ENCODE results near the gene SOX11. TPM values are rescaled to one million over a fixed set of nuclear protein-coding genes. Genes with fewer than 3 reads are reported as not detected.
A peak's percentile ranks its signal among the peaks of the same experiment; 100 is the strongest.

SOX11 gene
- total and polyA plus RNA-seq, 4 experiments from 2014 or later: not detected

GRCh38 chr2:5683471-5683870 lies 8.7 kb upstream of the SOX11 start:
- Histone ChIP-seq H3K9me3 (ENCODE audit: control insufficient read depth in 1 of 2, low read length in 2 of 2) (no peaks in the 10 kb centered on the region), H3K4me1 (ENCODE audit: insufficient read depth, low read length) (no peaks in the 10 kb centered on the region), H3K27me3 (ENCODE audit: insufficient read depth, low read length) (no peaks in the 10 kb centered on the region), H3K36me3 (ENCODE audit: insufficient read depth, low read length) (no peaks in the 10 kb centered on the region), H3K4me3 (ENCODE audit: low read length in 2 of 2) (no peak overlapping the region), H3K27ac (ENCODE audit: low read depth, low read length) (no peak overlapping the region)
- no peak for DNase-seq
- Mint-ChIP-seq H3K4me1 (no peaks in the 10 kb centered on the region), H3K4me3 (no peak overlapping the region), H3K36me3 (no peaks in the 10 kb centered on the region), H3K27me3 (peaks cover 2 to 3% of the 10 kb centered on the region in 2 donors), H3K27ac (no peak overlapping the region), H3K9me3 (peaks cover 0 to 18% (median 4%) of the 10 kb centered on the region in 8 donors)
- ChIA-PET POLR2A (ENCODE audit: partially characterized antibody) (no interaction called here), CTCF (ENCODE audit: partially characterized antibody) (no interaction called here)
- intact Hi-C loops (cut with micrococcal nuclease): no loop called here

- Histone ChIP-seq H3K27me3 (ENCODE audit: insufficient read depth, low read length) (no peaks in the 10 kb centered on the region), H3K36me3 (ENCODE audit: insufficient read depth, low read length) (no peaks in the 10 kb centered on the region), H3K27ac (ENCODE audit: low read depth, low read length) (no peak overlapping the region), H3K4me3 (ENCODE audit: low read length in 2 of 2) (no peak overlapping the region), H3K4me1 (ENCODE audit: insufficient read depth, low read length) (no peaks in the 10 kb centered on the region), H3K9me3 (ENCODE audit: control insufficient read depth in 1 of 2, low read length in 2 of 2) (no peaks in the 10 kb centered on the region)
- peaks cover 7 to 13% of the 10 kb centered on the region in 2 donors for H3K27me3 Mint-ChIP-seq
- no peaks in the 10 kb centered on the region for H3K36me3 Mint-ChIP-seq
- ChIA-PET CTCF (ENCODE audit: partially characterized antibody) (no interaction called here), POLR2A (ENCODE audit: partially characterized antibody) (no interaction called here)
- H3K9me3 Mint-ChIP-seq: peaks cover 0 to 14% (median 4%) of the 10 kb centered on the region in 8 donors
- H3K27ac Mint-ChIP-seq: no peak overlapping the region
- H3K4me1 Mint-ChIP-seq: no peaks in the 10 kb centered on the region
- H3K4me3 Mint-ChIP-seq: no peak overlapping the region
- intact Hi-C loops (cut with micrococcal nuclease): no loop called here
- no peak for DNase-seq
Measured at GRCh38 chr2:5685225-5685624, 7.0 kb upstream of the SOX11 start.

GRCh38 chr2:5686068-5686467 lies 6.1 kb upstream of the SOX11 start:
- Mint-ChIP-seq H3K27ac (no peak overlapping the region), H3K27me3 (peaks cover 15 to 21% of the 10 kb centered on the region in 2 donors), H3K4me3 (no peak overlapping the region), H3K9me3 (peaks cover 0 to 17% (median 5%) of the 10 kb centered on the region in 8 donors), H3K4me1 (peaks cover 0 to 6% (median 2%) of the 10 kb centered on the region in 4 donors), H3K36me3 (peaks cover 0 to 4% of the 10 kb centered on the region in 2 donors)
- ChIA-PET CTCF (ENCODE audit: partially characterized antibody) (no interaction called here), POLR2A (ENCODE audit: partially characterized antibody) (no interaction called here)
- intact Hi-C loops (cut with micrococcal nuclease): no loop called here
- no peaks in the 10 kb centered on the region for H3K4me1 ChIP-seq (ENCODE audit: insufficient read depth, low read length)
- H3K4me3 ChIP-seq (ENCODE audit: low read length in 2 of 2): no peak overlapping the region
- H3K27ac ChIP-seq (ENCODE audit: low read depth, low read length): no peak overlapping the region
- no peak for DNase-seq
- no peaks in the 10 kb centered on the region for H3K9me3 ChIP-seq (ENCODE audit: control insufficient read depth in 1 of 2, low read length in 2 of 2)
- H3K36me3 ChIP-seq (ENCODE audit: insufficient read depth, low read length): no peaks in the 10 kb centered on the region
- H3K27me3 ChIP-seq (ENCODE audit: insufficient read depth, low read length): no peaks in the 10 kb centered on the region

- DNase-seq: no peak
- Histone ChIP-seq H3K4me1 (ENCODE audit: insufficient read depth, low read length) (no peaks in the 10 kb centered on the region), H3K27ac (ENCODE audit: low read depth, low read length) (no peak overlapping the region), H3K9me3 (ENCODE audit: control insufficient read depth in 1 of 2, low read length in 2 of 2) (no peaks in the 10 kb centered on the region), H3K27me3 (ENCODE audit: insufficient read depth, low read length) (no peaks in the 10 kb centered on the region), H3K4me3 (ENCODE audit: low read length in 2 of 2) (no peak overlapping the region), H3K36me3 (ENCODE audit: insufficient read depth, low read length) (no peaks in the 10 kb centered on the region)
- Mint-ChIP-seq H3K27me3 (peaks cover 15 to 21% of the 10 kb centered on the region in 2 donors), H3K4me3 (no peak overlapping the region), H3K27ac (no peak overlapping the region), H3K36me3 (peaks cover 0 to 4% of the 10 kb centered on the region in 2 donors), H3K4me1 (peaks cover 0 to 6% (median 2%) of the 10 kb centered on the region in 4 donors), H3K9me3 (peaks cover 0 to 16% (median 4%) of the 10 kb centered on the region in 8 donors)
- CTCF ChIA-PET (ENCODE audit: partially characterized antibody): no interaction called here
- intact Hi-C loops (cut with micrococcal nuclease): no loop called here
- POLR2A ChIA-PET (ENCODE audit: partially characterized antibody): no interaction called here
Measured at GRCh38 chr2:5686536-5686935, 5.6 kb upstream of the SOX11 start.

GRCh38 chr2:5689750-5690149 lies 2.4 kb upstream of the SOX11 start:
- H3K4me3 ChIP-seq (ENCODE audit: low read length in 2 of 2): no peak overlapping the region
- no peaks in the 10 kb centered on the region for H3K36me3 ChIP-seq (ENCODE audit: insufficient read depth, low read length)
- Mint-ChIP-seq H3K27ac (no peak overlapping the region), H3K36me3 (peaks cover 0 to 4% of the 10 kb centered on the region in 2 donors), H3K4me3 (no peak overlapping the region), H3K27me3 (peaks cover 23 to 27% of the 10 kb centered on the region in 2 donors), H3K4me1 (peaks cover 2 to 10% (median 6%) of the 10 kb centered on the region in 4 donors), H3K9me3 (peaks cover 0 to 18% (median 7%) of the 10 kb centered on the region in 8 donors)
- ChIA-PET CTCF (ENCODE audit: partially characterized antibody) (no interaction called here), POLR2A (ENCODE audit: partially characterized antibody) (no interaction called here)
- no peak overlapping the region for H3K27ac ChIP-seq (ENCODE audit: low read depth, low read length)
- no peaks in the 10 kb centered on the region for H3K27me3 ChIP-seq (ENCODE audit: insufficient read depth, low read length)
- intact Hi-C loops (cut with micrococcal nuclease): no loop called here
- H3K4me1 ChIP-seq (ENCODE audit: insufficient read depth, low read length): no peaks in the 10 kb centered on the region
- no peak for DNase-seq
- no peaks in the 10 kb centered on the region for H3K9me3 ChIP-seq (ENCODE audit: control insufficient read depth in 1 of 2, low read length in 2 of 2)

- intact Hi-C loops (cut with micrococcal nuclease): no loop called here
- Mint-ChIP-seq H3K27me3 (peaks cover 26 to 30% of the 10 kb centered on the region in 2 donors), H3K4me1 (peaks cover 3 to 10% (median 6%) of the 10 kb centered on the region in 4 donors), H3K4me3 (no peak overlapping the region), H3K36me3 (peaks cover 0 to 7% of the 10 kb centered on the region in 2 donors), H3K9me3 (peaks cover 0 to 22% (median 8%) of the 10 kb centered on the region in 8 donors), H3K27ac (no peak overlapping the region)
- Histone ChIP-seq H3K9me3 (ENCODE audit: control insufficient read depth in 1 of 2, low read length in 2 of 2) (no peaks in the 10 kb centered on the region), H3K27ac (ENCODE audit: low read depth, low read length) (no peak overlapping the region), H3K4me3 (ENCODE audit: low read length in 2 of 2) (no peak overlapping the region), H3K27me3 (ENCODE audit: insufficient read depth, low read length) (no peaks in the 10 kb centered on the region), H3K36me3 (ENCODE audit: insufficient read depth, low read length) (no peaks in the 10 kb centered on the region), H3K4me1 (ENCODE audit: insufficient read depth, low read length) (no peaks in the 10 kb centered on the region)
- ChIA-PET POLR2A (ENCODE audit: partially characterized antibody) (no interaction called here), CTCF (ENCODE audit: partially characterized antibody) (no interaction called here)
- no peak for DNase-seq
Measured at GRCh38 chr2:5690286-5690685, 1.9 kb upstream of the SOX11 start.

- H3K27me3 ChIP-seq (ENCODE audit: insufficient read depth, low read length): no peaks in the 10 kb centered on the region
- Mint-ChIP-seq H3K9me3 (peaks cover 0 to 25% (median 8%) of the 10 kb centered on the region in 8 donors), H3K4me1 (peaks cover 3 to 10% (median 6%) of the 10 kb centered on the region in 4 donors), H3K4me3 (peak overlapping the region in 5 of 8 donors; percentile 38 to 63 (median 46)), H3K27ac (no peak overlapping the region), H3K36me3 (peaks cover 0 to 11% of the 10 kb centered on the region in 2 donors), H3K27me3 (peaks cover 29 to 33% of the 10 kb centered on the region in 2 donors)
- DNase-seq: no peak
- no peaks in the 10 kb centered on the region for H3K36me3 ChIP-seq (ENCODE audit: insufficient read depth, low read length)
- intact Hi-C loops (cut with micrococcal nuclease): no loop called here
- H3K4me1 ChIP-seq (ENCODE audit: insufficient read depth, low read length): no peaks in the 10 kb centered on the region
- H3K27ac ChIP-seq (ENCODE audit: low read depth, low read length): no peak overlapping the region
- POLR2A ChIA-PET (ENCODE audit: partially characterized antibody): no interaction called here
- CTCF ChIA-PET (ENCODE audit: partially characterized antibody): no interaction called here
- no peaks in the 10 kb centered on the region for H3K9me3 ChIP-seq (ENCODE audit: control insufficient read depth in 1 of 2, low read length in 2 of 2)
- H3K4me3 ChIP-seq (ENCODE audit: low read length in 2 of 2): no peak overlapping the region
Measured at GRCh38 chr2:5690718-5691220, 1.4 kb upstream of the SOX11 start.
